Activated T-cell treated with anti-CD3 and anti-CD28 coated beads, Interleukin-2, amount 50 U/mL, for 48 hours (primary cell): ENCODE data around the gene PARP1.
"Not testable (repeated sequence)": the region's sequence is repeated elsewhere in the genome, so short reads cannot be mapped to it uniquely, and the experiment has no call there.

ENCODE experiments used
- DNase-seq, 2 experiments: peaks; one replicate each; pipeline ENCODE4 v3.0.0-alpha.2; 2020

PARP1 gene

DNA sequence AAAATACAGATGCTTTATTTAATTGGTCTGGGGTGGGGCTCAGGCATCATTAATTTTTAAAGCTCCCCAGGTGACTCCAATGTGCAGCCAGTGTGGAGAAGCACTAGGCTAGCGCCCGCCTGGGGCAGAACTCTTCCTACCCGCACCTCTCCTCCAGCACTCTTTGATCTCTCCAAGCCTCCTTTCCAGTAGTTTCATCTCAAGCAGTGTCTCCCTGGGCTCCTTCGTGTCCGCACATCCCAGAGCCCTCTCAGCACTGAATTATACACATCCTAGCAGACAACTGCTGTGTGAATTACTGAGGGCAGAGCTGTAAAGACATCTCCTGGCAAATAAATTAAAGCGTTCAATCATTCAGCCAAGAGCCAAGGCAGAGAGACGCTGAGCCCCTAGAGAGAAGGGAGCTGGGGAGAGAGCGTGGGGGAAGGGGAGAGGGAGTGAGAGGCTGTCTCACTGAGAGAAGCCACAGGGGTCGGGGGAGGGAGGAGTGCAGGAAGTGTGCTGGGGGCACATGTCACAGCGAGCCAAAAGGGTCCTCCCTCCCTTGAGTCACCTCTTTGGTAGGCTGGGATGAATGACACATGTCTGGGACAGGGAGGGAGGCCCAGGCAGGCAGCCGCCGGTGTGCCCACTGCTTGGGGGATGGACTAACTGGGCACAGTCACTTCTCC is 21.0 kb upstream of the PARP1 start:
- peak; percentile 28 to 34 for DNase-seq

DNA sequence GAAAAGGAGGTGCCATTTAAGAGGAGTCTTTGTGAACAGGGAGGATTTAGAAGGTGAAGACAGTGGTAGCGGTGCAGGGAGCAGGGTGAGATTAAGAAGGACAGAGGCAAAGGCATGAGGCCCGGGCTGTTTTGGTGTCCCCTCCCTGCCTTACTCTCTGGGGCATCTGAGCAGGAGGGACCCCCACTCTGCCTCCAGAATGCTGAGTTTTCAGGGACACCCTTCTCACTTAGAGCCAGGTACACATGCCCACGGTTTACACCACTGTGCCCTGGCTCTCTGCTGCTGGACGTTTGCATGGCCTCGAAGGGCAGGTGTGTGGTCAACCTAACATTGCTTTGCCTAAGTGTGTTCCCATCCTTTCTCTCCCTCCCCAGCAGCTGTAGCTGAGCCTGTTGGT is 20.5 kb upstream of the PARP1 start:
- peak in 1 of 2 experiments; percentile 11 for DNase-seq

DNA sequence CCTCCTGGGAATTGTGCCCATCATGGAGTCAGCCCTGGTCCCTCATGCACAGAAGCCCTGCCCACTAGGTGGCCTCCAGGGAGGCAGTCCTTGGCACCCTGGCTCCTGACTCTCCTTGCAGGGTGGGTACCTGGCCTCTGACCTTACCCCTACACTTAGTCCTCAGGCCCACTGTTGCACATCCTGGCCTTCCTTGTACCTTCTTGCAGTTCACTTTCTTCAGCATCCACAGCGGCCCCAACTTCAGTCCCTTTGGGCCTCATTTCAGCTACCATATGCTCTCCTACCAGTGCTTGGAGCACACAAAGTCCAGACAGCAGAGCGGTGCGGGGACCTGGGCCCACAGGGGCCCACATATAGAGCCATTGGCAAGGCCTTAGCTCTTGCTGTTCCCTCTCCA is 19.2 kb upstream of the PARP1 start:
- DNase-seq: peak in 1 of 2 experiments; percentile 13

DNA sequence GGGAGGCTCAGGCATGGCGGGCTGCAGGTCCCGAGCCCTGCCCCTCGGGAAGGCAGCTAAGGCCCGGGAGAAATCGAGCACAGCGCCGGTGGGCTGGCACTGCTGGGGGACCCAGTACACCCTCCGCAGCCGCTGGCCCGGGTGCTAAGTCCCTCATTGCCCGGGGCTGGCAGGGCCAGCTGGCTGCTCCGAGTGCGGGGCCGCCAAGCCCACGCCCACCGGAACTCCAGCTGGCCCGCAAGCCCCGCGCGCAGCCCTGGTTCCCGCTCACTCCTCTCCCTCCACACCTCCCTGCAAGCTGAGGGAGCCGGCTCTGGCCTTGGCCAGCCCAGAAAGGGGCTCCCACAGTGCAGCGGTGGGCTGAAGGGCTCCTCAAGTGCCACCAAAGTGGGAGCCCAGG is 18.5 kb upstream of the PARP1 start:
- not testable (repeated sequence) for DNase-seq

DNA sequence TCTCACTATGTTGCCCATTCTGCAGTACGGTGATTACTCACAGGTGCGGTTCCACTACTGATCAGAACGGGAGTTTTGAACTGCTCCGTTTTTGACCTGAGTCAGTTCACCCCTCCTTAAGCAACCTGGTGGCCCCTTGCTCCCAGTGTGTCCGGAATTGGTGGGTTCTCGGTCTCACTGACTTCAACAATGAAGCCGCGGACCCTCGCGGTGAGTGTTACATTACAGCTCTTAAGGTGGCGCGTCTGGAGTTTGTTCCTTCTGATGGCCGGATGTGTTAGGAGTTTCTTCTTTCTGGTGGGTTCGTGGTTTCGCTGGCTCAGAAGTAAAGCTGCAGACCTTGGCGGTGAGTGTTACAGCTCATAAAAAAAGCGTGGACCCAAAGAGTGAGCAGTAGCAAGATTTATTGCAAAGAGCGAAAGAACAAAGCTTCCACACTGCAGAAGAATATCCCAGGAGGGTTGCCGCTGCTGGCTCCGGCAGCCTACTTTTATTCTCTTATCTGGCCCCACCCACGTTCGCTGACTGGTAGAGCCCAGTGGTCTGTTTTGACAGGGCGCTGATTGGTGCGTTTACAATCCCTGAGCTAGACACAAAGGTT is 17.6 kb upstream of the PARP1 start:
- DNase-seq: peak; percentile 52 to 67

DNA sequence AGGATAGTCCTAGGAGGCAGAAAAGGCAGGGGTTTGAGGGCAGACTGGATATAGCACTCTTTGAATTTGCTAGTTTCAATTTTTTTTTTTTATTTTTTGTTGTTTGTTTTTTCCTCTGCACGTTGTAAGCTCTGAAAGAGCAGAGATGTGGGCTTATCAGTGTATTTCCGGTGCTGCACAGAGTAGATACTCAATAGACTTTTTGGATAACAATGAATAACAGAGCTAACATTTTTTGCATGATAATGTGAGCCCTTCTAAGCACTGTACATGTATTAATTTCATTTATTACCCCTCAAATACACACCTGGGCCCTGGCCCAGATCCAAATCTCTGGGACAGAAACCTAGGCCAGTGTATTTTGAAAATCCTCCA is 17.1 kb upstream of the PARP1 start:
- no peak for DNase-seq

DNA sequence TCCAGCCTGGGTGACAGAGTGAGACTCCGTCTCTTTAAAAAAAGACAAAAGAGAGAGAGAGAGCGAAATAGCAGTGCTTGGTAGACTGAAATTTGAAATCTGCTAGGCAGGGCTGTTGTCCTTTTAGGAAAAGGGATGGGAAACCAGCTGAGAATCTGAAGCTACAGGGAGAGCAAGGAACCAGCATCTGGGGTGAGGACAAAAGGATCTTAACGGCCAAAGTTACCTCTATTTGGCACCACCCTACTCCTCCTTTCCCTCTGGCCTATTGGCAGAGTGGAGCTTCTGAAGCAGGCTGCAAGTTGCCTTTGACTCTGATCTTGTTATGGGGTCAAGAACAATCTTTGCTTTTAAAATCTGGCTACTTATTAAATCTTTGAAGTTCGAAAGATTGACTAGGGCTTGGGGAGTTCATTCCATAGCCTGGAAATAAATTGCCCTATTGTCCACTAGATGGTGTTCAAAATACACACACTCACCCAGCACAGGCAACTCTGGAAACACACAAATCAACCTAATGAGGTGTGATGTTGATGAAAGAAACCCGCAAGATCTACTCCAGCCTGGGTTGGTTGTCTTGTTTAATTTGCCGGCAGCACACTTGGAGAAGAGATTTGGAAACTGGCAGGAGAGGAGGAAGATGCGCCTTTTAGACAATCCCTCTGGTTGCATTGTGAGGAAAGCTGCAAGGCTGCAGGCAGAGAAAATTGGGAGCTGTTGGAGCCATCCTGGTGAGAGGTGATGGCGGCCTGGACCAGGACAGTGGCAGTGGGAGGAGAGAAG is 16.5 kb upstream of the PARP1 start:
- DNase-seq: peak in 1 of 2 experiments; percentile 19

DNA sequence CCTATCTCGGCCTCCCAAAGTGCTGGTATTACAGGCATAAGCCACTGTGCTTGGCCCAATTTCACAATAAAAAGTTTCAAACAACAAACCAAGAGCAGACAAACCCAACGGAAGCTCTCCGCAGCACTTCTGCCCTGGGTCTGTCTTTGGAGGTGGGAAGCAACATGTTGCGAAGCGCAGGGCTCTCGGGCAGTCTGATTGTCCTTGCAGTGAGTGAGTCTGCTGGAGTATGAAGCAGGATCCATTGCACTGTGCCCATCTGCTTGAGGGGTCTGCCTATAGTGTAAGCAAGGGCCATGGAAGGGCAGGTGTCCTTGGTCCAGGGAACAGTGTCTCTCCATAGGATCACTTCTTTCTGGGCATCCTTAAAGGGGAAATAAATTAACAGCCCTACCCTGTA is 14.6 kb upstream of the PARP1 start:
- DNase-seq: no peak

DNA sequence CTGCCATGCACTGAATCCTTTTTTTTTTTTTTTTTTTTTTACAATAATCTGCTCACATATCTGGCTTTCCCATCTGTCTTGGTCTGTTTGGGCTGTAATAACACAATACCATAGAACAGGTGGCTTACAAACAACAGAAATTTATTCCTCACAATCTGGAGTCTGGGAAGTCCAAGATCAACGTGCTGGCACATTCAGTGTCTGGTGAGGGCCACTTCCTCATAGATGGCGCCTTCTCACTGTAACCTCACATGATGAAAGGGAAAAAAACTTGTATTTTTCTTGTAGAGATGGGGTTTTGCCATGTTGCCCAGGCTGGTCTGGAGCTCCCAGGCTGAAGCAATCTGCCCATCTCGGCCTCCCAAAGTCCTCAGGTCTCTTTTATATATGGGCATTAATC is 13.0 kb upstream of the PARP1 start:
- DNase-seq: no peak

DNA sequence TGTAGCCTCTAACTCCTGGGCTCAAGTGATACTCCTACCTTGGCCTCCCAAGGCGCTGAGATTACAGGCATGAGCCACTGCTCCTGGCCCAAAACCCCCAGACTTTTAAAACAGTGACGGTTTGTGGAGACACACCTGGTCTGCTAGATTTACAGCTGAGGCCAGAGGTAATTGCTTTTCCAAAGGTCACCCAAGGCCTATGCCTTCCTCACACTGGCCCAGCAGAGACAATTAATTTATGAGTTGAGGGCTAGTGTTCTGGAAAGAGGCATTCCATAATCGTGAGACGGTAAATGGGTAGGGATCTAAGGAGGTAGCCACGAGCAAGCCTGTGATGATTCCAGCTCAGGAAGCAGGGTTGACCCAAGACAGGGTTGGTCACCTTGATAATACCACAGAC is 12.4 kb upstream of the PARP1 start:
- peak in 1 of 2 experiments; percentile 2 for DNase-seq

DNA sequence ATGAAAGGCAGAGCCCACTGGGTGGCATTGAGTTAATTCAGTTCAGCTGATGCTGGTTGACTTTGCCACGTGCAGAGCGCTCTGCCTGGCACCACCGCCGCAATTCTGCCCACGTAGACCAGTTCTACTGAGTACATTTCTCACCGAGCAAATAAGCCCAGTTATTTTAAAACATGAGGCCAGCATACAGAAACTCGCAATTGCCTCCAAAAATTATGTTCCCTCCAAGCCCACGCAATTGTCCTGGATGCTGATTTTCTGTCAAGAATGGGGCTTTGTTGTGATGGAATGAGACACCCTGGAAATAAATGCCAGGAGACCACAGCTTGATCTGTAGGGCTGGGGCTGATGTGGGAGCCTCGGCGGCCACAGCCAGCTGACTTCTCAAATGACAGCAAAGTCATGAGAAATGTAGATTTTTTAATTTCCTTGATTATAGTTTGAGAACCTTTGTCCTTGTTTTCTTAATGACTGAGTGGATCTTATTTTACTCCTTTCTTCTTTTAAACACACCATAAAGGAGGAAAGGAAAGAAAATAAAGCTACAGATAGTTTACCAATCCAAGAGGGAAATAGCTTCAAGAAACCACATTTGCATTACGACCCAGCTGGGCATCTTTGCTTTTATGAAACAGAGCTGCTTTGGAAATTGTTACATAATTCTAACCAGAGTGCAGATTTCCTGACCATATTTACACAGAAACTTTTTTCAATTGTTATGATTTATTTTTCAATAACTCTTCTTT is 11.6 kb upstream of the PARP1 start:
- no peak for DNase-seq

DNA sequence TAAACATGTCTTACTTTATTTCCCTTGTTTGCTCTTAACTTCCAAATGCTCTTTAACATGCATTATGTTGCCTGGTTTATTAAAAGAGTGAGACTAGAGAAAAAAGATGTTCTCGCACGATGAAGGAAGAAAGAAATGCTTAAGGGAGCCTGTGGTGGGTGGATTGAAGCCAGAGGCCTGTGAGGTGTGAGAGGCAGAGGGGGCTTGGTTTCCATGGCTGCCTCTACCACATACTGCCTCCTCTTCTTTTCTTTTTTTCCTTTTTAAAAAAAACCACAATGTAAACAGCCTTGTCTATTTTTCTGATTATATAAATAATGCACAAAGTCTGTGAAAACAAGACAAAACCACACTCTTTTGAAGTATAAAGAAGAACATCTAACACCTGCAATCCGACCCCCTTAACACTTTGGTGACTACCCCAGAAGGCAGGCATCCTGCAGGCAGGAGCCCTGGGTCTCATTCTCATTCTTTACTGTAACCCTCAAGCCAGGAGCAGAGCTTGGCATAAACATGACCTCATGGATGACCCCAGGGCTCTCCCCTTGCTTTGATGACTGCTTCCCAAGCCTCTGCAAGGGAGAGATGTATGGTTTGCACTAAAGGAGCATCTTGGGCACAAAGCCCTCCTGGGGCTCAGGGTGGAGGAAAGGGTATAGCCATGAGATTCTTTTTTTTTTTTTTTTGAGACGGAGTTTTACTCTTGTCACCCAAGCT is 10.1 kb upstream of the PARP1 start:
- peak in 1 of 2 experiments; percentile 1 for DNase-seq

DNA sequence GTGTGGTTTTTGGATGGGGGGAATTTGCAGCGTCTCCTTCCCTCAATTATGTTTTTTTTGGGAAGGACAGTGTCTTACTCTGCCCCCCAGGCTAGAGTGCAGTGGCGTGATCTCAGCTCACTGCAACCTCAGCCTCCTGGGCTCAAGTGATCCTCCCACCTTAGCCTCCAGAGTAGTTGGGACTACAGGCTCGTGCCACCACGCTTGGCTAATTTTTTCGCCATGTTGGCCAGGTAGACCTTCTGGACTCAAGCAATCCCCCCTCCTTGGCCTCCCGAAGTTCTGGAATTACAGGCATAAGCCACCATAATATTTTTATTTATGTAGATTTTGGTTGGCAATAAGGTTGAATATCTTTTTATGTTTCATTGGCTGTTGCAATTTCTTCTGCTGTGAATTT is 9.5 kb upstream of the PARP1 start:
- no peak for DNase-seq

DNA sequence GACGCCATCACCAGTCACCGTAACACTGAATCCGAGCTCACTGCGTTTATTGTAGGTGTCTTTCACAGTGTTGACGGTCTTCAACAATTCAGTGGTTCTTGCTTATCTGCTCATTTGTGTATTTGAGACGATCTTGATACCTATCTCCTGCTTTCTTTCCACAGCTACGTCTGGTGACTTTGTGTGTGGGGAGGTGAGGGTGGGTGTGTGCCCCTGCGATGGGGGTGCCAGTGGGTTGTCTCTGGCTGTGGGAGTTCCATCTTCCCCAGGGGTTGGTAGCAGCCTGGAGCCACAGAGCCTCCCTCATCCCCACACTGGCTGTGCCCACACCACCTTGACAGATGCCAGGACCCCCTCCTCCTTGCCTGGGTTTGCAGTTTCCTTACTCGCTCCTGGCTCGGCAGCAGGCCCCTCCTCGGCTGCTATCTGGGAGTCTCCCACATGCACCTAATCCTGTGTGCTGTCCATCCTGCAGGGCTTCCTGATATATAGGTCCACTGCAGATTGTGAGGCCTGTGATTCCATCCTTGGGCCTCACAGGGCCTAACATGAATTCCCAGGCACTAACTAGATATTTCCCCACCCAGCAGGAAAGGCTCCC is 6.3 kb upstream of the PARP1 start:
- no peak for DNase-seq

DNA sequence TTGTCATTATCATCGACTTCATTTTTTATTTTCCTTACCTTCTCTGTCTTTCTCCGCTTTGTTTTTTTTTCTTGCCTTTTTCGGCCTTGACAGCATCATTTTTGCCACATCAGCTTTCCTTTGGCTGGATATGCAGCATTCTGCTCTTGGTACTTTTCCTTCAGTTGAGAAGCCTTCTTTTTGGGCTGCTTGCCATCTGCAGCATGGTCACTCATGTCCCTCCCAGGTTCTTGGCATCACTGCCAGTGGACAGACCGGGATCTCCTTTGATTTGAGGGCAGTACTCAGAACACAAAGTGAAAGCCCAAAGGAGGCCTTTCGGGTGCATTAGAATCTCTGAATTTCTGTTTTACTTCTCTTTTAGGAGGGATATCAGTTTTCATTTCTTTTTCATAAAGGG is 3.7 kb upstream of the PARP1 start:
- no peak for DNase-seq

DNA sequence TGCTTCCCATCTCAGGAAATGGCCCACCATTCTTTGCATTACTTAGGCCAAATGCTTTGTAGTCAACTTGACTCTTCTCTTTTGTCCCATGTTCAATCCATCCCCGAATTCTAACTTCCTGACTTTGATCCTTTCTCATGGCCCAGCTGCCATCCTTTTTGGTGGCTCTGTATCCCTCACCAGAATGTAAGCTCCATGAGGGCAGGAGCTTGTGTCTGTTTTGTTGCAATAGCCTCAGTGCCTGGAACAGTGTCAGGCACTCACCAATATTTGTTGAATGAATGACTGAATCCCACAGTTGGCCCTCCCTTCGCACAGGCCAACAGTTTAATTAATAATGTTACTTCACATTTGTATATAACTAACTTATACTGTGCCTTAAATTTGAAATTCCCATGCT is 3.1 kb upstream of the PARP1 start:
- no peak for DNase-seq

DNA sequence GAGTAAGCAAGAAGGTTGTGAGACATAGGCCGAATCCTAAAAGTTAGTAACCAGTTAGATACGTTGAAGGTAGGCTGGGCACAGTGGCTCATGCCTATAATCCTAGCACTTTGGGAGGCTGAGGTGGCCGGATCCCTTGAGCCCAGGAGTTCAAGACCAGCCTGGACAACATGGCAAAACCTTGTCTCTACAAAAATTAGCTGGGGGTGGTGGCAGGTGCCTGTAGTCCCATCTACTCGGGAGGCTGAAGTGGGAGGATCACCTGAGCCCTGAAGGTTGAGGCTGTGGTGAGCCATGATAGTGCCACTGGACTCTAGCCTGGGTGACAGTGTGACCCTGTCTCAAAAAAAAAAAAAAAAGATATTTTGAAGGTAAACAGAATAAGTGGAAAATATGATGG is 1.5 kb upstream of the PARP1 start:
- DNase-seq: no peak

DNA sequence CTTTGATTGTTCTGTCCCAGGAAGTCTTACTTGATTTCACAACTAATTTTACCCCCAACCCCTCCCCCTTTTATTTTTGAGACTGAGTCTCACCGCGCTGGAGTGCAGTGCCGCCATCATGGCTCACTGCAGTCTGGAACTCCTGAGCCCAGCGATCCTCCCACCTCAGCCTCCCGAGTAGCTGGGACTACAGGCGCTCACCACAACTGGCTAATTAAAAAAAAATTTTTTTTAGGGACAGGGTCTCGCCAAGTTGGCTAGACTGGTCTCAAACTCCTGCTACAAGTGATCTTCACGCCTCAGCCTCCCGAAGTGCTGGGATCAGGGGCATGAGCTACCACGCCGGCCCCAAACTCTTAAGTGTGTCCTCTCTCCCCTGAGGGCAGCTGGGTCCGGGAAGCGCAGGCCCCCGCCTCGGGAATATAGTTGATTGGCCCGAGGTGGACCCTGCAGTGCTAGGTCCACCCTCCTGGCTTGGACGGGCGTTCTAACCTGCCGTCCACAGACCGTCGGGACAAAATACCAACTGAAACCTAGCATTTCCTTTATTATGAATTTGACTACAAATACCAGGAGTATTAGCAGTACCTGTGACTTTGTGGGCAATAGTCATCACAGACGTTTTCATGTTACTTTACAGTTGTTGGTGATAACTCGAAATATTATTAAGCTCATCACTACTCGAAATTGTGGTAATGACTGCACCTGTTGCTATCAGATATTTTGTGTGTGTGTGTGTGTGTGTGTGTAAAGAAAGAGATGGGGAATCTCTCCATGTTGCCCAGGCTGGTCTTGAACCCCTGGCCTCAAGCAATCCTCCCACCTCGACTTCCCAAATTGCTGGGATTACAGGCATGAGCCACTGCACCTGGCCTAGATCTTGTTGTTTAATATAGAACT is 642 bp upstream of the PARP1 start:
- no peak for DNase-seq

DNA sequence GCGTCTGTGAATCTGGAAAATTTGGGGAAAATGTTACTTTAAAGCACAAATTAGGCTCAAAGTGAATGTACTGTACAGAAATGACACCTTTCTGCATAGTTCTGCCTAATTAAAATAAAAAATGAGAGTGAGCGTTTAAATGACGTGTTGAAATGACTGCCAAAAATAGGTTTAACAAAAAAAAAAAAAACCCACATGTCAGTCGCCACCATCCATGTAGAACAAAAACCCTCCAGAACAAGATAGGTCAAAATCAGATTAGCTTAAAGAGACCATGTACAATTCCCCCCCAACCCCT is 745 bp downstream of the PARP1 start:
- no peak for DNase-seq

DNA sequence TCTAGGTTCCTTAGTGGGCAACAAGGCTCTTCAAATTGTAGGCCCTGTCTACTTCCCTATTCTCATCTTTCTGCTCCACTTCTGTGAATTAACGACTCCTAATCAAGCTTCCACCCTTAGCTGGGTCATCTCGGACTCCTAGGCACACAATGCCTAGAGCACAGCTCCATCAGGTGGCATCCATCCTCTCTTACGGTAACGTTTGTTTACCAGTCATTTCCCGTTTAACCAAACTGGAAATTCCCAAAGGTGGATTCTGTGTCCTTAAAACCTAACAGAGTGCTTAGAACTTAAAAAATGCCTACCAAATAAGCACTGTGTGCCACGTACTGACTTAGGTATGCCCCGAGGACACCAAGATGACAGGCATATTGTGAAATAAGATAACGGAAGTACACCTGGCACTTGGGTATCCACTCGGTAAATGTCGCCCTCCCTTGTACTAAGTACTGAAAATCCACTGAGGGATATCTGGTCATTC is 1.5 kb downstream of the PARP1 start:
- peak in 1 of 2 experiments; percentile 20 for DNase-seq

DNA sequence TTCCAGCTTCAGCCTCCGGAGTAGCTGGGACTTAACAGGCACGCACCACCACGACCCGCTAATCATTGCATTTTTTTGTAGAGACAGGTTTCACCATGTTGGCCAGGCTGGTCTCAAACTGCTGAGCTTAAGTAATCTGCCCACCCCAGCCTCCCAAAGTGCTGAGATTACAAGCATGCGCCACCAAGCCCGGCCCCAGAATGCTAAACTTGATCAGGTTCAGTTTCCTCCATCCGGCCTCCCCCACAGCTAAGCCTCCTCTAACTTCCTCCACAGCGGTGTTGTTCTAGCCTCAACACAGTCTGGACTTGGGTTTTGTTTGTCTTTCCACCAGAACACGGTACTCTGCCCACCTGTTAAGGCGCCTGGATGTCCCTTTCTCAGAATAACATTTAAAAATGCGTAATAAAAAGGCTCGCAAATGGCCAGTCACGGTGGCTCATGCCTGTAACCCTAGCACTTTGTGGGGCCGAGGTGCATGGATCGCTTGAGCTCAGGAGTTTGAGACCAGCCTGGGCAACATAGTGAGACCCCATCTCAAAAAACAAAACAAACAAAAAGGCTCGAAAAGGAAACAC is 2.4 kb downstream of the PARP1 start:
- peak; percentile 32 to 36 for DNase-seq
